GOT3 (cell line): ENCODE results near the gene EHD2.

Experiments
- DNase-seq: peaks from one replicate; lab custom pipeline; 2025; ENCODE audit warnings: mixed read lengths; lab: John Stamatoyannopoulos, UW

The EHD2 gene

GRCh38 chr19:47691090-47691489, 22.1 kb upstream of the EHD2 start:
- DNase-seq: no peak

- DNase-seq: no peak
Observed at GRCh38 chr19:47691782-47692181, 21.4 kb upstream of the EHD2 start.

GRCh38 chr19:47693489-47693888, 19.7 kb upstream of the EHD2 start:
- DNase-seq: no peak

- no peak for DNase-seq
Observed at GRCh38 chr19:47693903-47694302, 19.3 kb upstream of the EHD2 start.

GRCh38 chr19:47694466-47695273, 18.6 kb upstream of the EHD2 start:
- no peak for DNase-seq

- no peak for DNase-seq
Observed at GRCh38 chr19:47695533-47696262, 17.5 kb upstream of the EHD2 start.

- no peak for DNase-seq
Observed at GRCh38 chr19:47696635-47697034, 16.6 kb upstream of the EHD2 start.

- DNase-seq: peak; percentile 41
Observed at GRCh38 chr19:47697863-47698609, 15.2 kb upstream of the EHD2 start.

GRCh38 chr19:47698631-47699359, 14.4 kb upstream of the EHD2 start:
- DNase-seq: no peak

- no peak for DNase-seq
Observed at GRCh38 chr19:47699360-47699917, 13.8 kb upstream of the EHD2 start.

- DNase-seq: no peak
Observed at GRCh38 chr19:47700934-47701716, 12.1 kb upstream of the EHD2 start.

- DNase-seq: no peak
Observed at GRCh38 chr19:47701717-47702552, 11.3 kb upstream of the EHD2 start.

GRCh38 chr19:47702671-47703070, 10.6 kb upstream of the EHD2 start:
- no peak for DNase-seq

- DNase-seq: no peak
Observed at GRCh38 chr19:47703301-47703700, 9.9 kb upstream of the EHD2 start.

GRCh38 chr19:47704024-47704423, 9.2 kb upstream of the EHD2 start:
- no peak for DNase-seq

- DNase-seq: no peak
Observed at GRCh38 chr19:47704656-47705055, 8.6 kb upstream of the EHD2 start.

GRCh38 chr19:47707135-47707925, 5.9 kb upstream of the EHD2 start:
- no peak for DNase-seq

- no peak for DNase-seq
Observed at GRCh38 chr19:47711652-47712242, 1.5 kb upstream of the EHD2 start.

GRCh38 chr19:47714339-47714738, 1.1 kb downstream of the EHD2 start:
- DNase-seq: no peak
